Large intestine (tissue), 3 donors: ENCODE measurements around the gene SNX13. TPM values are rescaled to one million over a fixed set of nuclear protein-coding genes. Genes with fewer than 3 reads are reported as not detected.

Experiments used
- DNase-seq, 2 donors: peaks; one replicate each; pipeline versions ENCODE4 v3.0.0 to v3.0.0-alpha.2; 2013
- H3K27ac ChIP-seq: one replicate; pipeline ENCODE4 v1.5.1; 2013; ENCODE audit warnings: low read length
- H3K27me3 ChIP-seq: 2 replicates; pipeline ENCODE4 v1.6.1; 2013; ENCODE audit warnings: low read length; ENCODE audit not compliant: control insufficient read depth, insufficient read depth
- H3K36me3 ChIP-seq: 2 replicates; pipeline ENCODE4 v1.6.1; 2013; ENCODE audit warnings: low read length; ENCODE audit not compliant: control insufficient read depth, insufficient read depth
- H3K4me1 ChIP-seq: one replicate; pipeline ENCODE4 v1.6.1; 2013; ENCODE audit warnings: low read length; ENCODE audit not compliant: control insufficient read depth, insufficient read depth
- H3K4me3 ChIP-seq: one replicate; pipeline ENCODE4 v1.5.1; 2013; ENCODE audit warnings: low read length
- H3K9me3 ChIP-seq: one replicate; pipeline ENCODE4 v1.6.1; 2013; ENCODE audit warnings: mild to moderate bottlenecking, low read depth, low read length, moderate library complexity; ENCODE audit not compliant: control insufficient read depth
- WGBS: methylation state at CpG from one replicate; pipeline ENCODE4 v1.1.5; 2013; ENCODE audit warnings: low lambda C conversion rate; ENCODE audit not compliant: insufficient coverage; 5-methylcytosine and 5-hydroxymethylcytosine counted together
- polyA plus RNA-seq: library from polyadenylated mRNA; unstranded; fragments of 120-200 nt; gene quantifications from one replicate; pipeline ENCODE4 v1.2.1, GENCODE V29; 2013

The SNX13 gene
- polyA plus RNA-seq, 1 donor, result 30.0 TPM

DNA sequence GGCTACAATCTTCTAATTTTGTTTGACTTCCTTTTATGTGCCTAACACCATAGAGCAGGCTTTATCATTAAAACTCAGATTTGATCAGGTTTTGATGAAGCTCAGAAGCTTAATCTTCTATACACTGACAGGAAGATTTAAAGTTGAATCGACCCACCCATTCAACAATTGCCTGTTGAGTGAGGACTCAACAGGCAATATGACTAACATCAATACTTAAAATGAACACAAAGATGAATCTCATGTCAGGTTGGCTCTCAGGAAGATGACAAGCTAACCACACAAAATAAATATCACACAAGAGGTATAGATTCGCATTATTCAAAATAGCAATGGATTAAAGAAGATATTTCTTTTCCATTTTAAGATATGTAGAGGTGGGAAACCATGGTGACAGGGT lies 36.7 kb upstream of the SNX13 start:
- no peaks in the 10 kb centered on the region for H3K4me1 ChIP-seq
- WGBS, result 100% methylated on average over 1 of the region's 2 CpGs
- H3K27ac ChIP-seq, result no peak overlapping the region
- H3K4me3 ChIP-seq, result no peak overlapping the region
- no peak for DNase-seq
- H3K36me3 ChIP-seq, result no peaks in the 10 kb centered on the region
- H3K9me3 ChIP-seq, result no peaks in the 10 kb centered on the region
- no peaks in the 10 kb centered on the region for H3K27me3 ChIP-seq

DNA sequence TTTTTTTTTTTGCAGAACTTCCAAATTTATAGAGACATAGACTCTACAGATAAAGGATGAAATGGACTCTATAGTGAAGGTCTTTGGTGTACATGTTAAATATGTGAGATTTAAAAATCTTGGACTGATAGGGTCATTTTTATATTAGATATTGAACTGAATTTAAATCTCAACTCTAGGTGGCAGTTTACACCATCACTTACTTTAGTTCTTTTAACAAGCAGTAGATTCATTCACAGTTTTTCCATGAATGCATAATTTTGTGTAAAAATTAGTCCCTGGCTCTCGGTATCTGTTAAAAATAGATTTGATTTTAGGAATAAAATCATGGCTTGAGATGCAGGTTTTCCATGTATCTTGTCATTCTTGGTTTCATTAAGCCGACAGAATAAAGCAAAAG lies 31.1 kb upstream of the SNX13 start:
- Histone ChIP-seq H3K27ac (no peak overlapping the region), H3K4me3 (no peak overlapping the region), H3K9me3 (no peaks in the 10 kb centered on the region), H3K36me3 (no peaks in the 10 kb centered on the region), H3K4me1 (no peaks in the 10 kb centered on the region), H3K27me3 (no peaks in the 10 kb centered on the region)
- WGBS, result 92% methylated on average over 2 of the region's 2 CpGs
- DNase-seq, result no peak

GRCh38 chr7:17968791-17969715 lies 28.8 kb upstream of the SNX13 start:
- H3K4me3 ChIP-seq, result no peak overlapping the region
- H3K27ac ChIP-seq, result no peak overlapping the region
- H3K4me1 ChIP-seq, result no peaks in the 10 kb centered on the region
- peak in 1 of 2 donors; percentile 73 for DNase-seq
- H3K36me3 ChIP-seq, result no peaks in the 10 kb centered on the region
- 21% methylated on average over 2 of the region's 5 CpGs for WGBS
- H3K9me3 ChIP-seq, result no peaks in the 10 kb centered on the region
- no peaks in the 10 kb centered on the region for H3K27me3 ChIP-seq

DNA sequence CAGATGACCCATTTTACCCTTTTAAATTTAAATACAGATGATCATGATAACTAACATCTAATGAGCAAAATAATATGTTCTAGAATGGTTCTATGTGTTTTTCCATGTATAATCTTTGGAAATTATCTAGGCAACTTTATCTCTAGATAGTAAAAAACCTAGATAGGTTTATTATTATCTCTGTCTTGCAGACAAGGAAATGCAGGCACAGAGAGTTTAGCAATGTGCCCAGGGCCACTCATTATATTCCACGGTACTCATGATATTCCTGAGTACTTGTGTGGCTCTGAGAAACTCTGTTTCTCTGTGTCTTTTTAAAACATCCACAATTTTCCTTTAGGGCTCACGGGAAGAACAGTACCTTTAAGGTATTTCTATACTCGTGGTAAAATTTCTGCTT lies 26.4 kb upstream of the SNX13 start:
- DNase-seq, result no peak
- WGBS, result 93% methylated on average over 2 of the region's 3 CpGs
- Histone ChIP-seq H3K27me3 (no peaks in the 10 kb centered on the region), H3K9me3 (no peaks in the 10 kb centered on the region), H3K36me3 (no peaks in the 10 kb centered on the region), H3K27ac (no peak overlapping the region), H3K4me1 (no peaks in the 10 kb centered on the region), H3K4me3 (no peak overlapping the region)

DNA sequence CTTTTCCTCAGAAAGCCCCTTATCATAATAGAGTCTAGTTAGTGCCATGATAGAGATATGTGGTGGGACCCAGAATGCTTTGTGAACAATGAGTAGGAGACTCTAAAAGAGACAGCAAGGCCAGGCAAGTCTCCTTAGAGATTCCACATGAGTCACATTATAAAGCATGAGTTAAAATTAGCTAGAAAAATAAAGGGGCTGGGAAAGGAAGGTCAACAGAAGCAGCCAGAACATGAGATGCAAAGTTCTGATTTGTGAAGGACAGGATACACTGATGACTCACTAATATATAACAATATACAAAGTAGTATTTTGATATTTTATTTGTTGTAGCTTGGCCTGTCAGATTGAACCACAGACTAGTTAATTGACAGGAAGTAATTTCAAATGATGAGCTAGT lies 25.3 kb upstream of the SNX13 start:
- no peaks in the 10 kb centered on the region for H3K4me1 ChIP-seq
- no peak overlapping the region for H3K4me3 ChIP-seq
- no peak for DNase-seq
- no peak overlapping the region for H3K27ac ChIP-seq
- no peaks in the 10 kb centered on the region for H3K27me3 ChIP-seq
- H3K36me3 ChIP-seq, result no peaks in the 10 kb centered on the region
- H3K9me3 ChIP-seq, result no peaks in the 10 kb centered on the region

GRCh38 chr7:17963281-17963680 lies 23.0 kb upstream of the SNX13 start:
- DNase-seq, result peak; percentile 6 to 43
- Histone ChIP-seq H3K9me3 (no peaks in the 10 kb centered on the region), H3K27ac (no peak overlapping the region), H3K4me1 (no peaks in the 10 kb centered on the region), H3K27me3 (no peaks in the 10 kb centered on the region), H3K4me3 (no peak overlapping the region), H3K36me3 (no peaks in the 10 kb centered on the region)
- WGBS, result no CpG with 5 or more reads among the region's 3 CpGs

- H3K4me3 ChIP-seq, result no peak overlapping the region
- no peak overlapping the region for H3K27ac ChIP-seq
- no peaks in the 10 kb centered on the region for H3K27me3 ChIP-seq
- no peak for DNase-seq
- H3K36me3 ChIP-seq, result no peaks in the 10 kb centered on the region
- no peaks in the 10 kb centered on the region for H3K4me1 ChIP-seq
- H3K9me3 ChIP-seq, result no peaks in the 10 kb centered on the region
- WGBS, result no CpG with 5 or more reads among the region's 9 CpGs
Measured at GRCh38 chr7:17962652-17963051, 22.4 kb upstream of the SNX13 start.

DNA sequence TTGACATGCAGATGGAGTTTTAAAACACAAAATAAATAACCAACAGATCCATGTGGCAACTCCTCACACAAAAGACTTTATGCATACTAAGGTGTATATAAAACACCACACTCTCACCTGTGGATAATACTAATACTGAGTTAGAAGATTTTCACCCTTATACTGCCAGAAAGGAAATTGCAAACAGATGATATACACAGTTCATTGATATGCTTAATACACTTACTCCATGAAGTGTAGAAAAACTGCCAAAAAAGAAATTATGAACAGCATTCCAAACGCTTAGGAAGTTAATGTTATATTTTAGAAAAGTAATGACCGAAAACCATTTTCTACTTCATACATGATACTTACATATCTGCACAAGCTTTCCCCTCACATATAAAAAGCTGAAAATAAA lies 17.6 kb upstream of the SNX13 start:
- Histone ChIP-seq H3K27me3 (no peaks in the 10 kb centered on the region), H3K4me3 (no peak overlapping the region), H3K27ac (no peak overlapping the region), H3K36me3 (no peaks in the 10 kb centered on the region), H3K4me1 (no peaks in the 10 kb centered on the region), H3K9me3 (no peaks in the 10 kb centered on the region)
- 100% methylated on average over 2 of the region's 2 CpGs for WGBS
- no peak for DNase-seq

- no peak for DNase-seq
- Histone ChIP-seq H3K4me3 (no peak overlapping the region), H3K4me1 (no peaks in the 10 kb centered on the region), H3K27ac (no peak overlapping the region), H3K36me3 (no peaks in the 10 kb centered on the region), H3K27me3 (no peaks in the 10 kb centered on the region), H3K9me3 (no peaks in the 10 kb centered on the region)
- WGBS, result no CpG with 5 or more reads among the region's 2 CpGs
Measured at GRCh38 chr7:17952387-17952786, 12.1 kb upstream of the SNX13 start.

- no peaks in the 10 kb centered on the region for H3K4me1 ChIP-seq
- H3K27me3 ChIP-seq, result no peaks in the 10 kb centered on the region
- no peaks in the 10 kb centered on the region for H3K9me3 ChIP-seq
- H3K4me3 ChIP-seq, result no peak overlapping the region
- H3K27ac ChIP-seq, result no peak overlapping the region
- DNase-seq, result no peak
- WGBS, result 80% methylated on average over 1 of the region's 5 CpGs
- H3K36me3 ChIP-seq, result no peaks in the 10 kb centered on the region
Measured at GRCh38 chr7:17951742-17952254, 11.5 kb upstream of the SNX13 start.
